NCI-H1436 treated with DMSO at 0.1 percent for 48 hours (cell line): ENCODE data around the gene RALBP1.
"Not testable (repeated sequence)": the region's sequence is repeated elsewhere in the genome, so short reads cannot be mapped to it uniquely, and the experiment has no call there.

ENCODE experiments used
- DNase-seq: peaks from one replicate; lab custom pipeline; 2025; lab: John Stamatoyannopoulos, UW

RALBP1 gene

GRCh38 chr18:9474983-9475642 is at the start of gene RALBP1:
Gene RALBP1, plus strand, starts transcription at chr18:9475513. Its CDS starts 37,533 bp downstream, at chr18:9513046.
- DNase-seq = peak; percentile 95

GRCh38 chr18:9426753-9427152 is 48.6 kb upstream of the RALBP1 start:
- DNase-seq = no peak

GRCh38 chr18:9428301-9428706 is 47.0 kb upstream of the RALBP1 start:
- no peak for DNase-seq

GRCh38 chr18:9428862-9429661 is 46.3 kb upstream of the RALBP1 start:
- no peak for DNase-seq

- DNase-seq = no peak
These were observed 45.7 kb upstream of the RALBP1 start for GRCh38 chr18:9429662-9429993.

- DNase-seq = not testable (repeated sequence)
These were observed 45.0 kb upstream of the RALBP1 start for GRCh38 chr18:9430315-9430714.

GRCh38 chr18:9431296-9431695 is 44.0 kb upstream of the RALBP1 start:
- no peak for DNase-seq

GRCh38 chr18:9433122-9433521 is 42.2 kb upstream of the RALBP1 start:
- not testable (repeated sequence) for DNase-seq

GRCh38 chr18:9433671-9434121 is 41.6 kb upstream of the RALBP1 start:
- DNase-seq = no peak

- no peak for DNase-seq
These were observed 41.1 kb upstream of the RALBP1 start for GRCh38 chr18:9434122-9434701.

GRCh38 chr18:9435041-9435440 is 40.3 kb upstream of the RALBP1 start:
- DNase-seq = no peak

GRCh38 chr18:9436206-9436929 is 38.9 kb upstream of the RALBP1 start:
- no peak for DNase-seq

GRCh38 chr18:9437021-9437437 is 38.3 kb upstream of the RALBP1 start:
- no peak for DNase-seq

- DNase-seq = no peak
These were observed 37.6 kb upstream of the RALBP1 start for GRCh38 chr18:9437672-9438071.

- DNase-seq = no peak
These were observed 34.3 kb upstream of the RALBP1 start for GRCh38 chr18:9441061-9441460.

- no peak for DNase-seq
These were observed 30.8 kb upstream of the RALBP1 start for GRCh38 chr18:9444549-9444948.

- DNase-seq = no peak
These were observed 28.5 kb upstream of the RALBP1 start for GRCh38 chr18:9446839-9447238.

GRCh38 chr18:9447334-9447733 is 28.0 kb upstream of the RALBP1 start:
- DNase-seq = no peak

GRCh38 chr18:9449600-9450414 is 25.5 kb upstream of the RALBP1 start:
- DNase-seq = no peak

GRCh38 chr18:9450920-9451319 is 24.4 kb upstream of the RALBP1 start:
- DNase-seq = not testable (repeated sequence)

- DNase-seq = no peak
These were observed 22.0 kb upstream of the RALBP1 start for GRCh38 chr18:9453283-9453682.
